ENCODE results near the gene ARMH4.

ARMH4 gene

DNA sequence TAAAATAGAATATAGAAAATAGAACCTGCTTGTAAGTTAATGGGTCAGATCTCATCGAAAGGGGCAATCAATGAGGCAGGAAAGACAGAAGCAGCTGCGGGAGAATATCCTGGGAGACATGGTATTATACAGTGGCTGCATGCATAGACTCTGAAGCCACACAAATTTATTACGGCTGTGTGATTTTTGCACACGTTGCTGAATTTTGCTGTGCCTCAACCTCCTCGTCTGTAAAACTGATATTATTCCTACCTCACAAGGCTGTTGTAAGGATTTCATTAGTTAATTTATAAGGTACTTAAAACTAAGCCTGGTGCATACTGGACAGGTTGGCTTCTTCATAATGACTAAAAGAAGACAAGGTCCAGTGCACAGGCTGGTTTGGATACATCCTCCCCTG is 52.3 kb downstream of the ARMH4 start:
- ChIA-PET POLR2A (no interaction called here), CTCF (no interaction called here)
- no peak overlapping the region for H3K4me3 ChIP-seq (ENCODE audit: low read depth, low read length)
- TF ChIP-seq, protein P1, sequence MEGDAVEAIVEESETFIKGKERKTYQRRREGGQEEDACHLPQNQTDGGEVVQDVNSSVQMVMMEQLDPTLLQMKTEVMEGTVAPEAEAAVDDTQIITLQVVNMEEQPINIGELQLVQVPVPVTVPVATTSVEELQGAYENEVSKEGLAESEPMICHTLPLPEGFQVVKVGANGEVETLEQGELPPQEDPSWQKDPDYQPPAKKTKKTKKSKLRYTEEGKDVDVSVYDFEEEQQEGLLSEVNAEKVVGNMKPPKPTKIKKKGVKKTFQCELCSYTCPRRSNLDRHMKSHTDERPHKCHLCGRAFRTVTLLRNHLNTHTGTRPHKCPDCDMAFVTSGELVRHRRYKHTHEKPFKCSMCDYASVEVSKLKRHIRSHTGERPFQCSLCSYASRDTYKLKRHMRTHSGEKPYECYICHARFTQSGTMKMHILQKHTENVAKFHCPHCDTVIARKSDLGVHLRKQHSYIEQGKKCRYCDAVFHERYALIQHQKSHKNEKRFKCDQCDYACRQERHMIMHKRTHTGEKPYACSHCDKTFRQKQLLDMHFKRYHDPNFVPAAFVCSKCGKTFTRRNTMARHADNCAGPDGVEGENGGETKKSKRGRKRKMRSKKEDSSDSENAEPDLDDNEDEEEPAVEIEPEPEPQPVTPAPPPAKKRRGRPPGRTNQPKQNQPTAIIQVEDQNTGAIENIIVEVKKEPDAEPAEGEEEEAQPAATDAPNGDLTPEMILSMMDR (IDR thresholded peaks at IDR 0.05; ENCODE audit: insufficient read depth, low read length, missing control alignments), result no peak
- no peak for DNase-seq (ENCODE audit: low read depth, low spot score)

DNA sequence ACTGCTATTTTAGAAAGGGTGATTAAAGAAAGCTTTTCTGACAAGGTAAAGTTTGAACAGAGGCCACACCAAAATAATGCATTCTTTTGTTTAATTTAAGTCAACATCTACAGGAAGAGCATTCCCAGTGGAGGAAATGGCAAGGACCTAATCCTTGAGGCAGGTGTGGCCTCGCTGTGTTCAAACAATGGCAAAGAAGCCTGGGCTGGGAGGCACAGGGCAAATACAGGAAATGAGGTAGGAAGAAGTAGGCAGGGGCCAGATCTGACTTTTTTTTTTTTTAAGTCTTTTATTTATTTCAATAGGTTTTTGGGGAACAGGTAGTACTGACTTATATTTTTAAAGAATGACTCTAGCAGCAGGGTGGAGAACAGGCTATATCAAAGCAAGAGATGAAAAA is 53.5 kb downstream of the ARMH4 start:
- no peak overlapping the region for H3K4me3 ChIP-seq (ENCODE audit: low read depth, low read length)
- POLR2A ChIA-PET, result no interaction called here
- TF ChIP-seq, protein P1 (IDR thresholded peaks at IDR 0.05; ENCODE audit: insufficient read depth, low read length, missing control alignments), result no peak
- no peak for DNase-seq (ENCODE audit: low read depth, low spot score)
- CTCF ChIA-PET, result no interaction called here

DNA sequence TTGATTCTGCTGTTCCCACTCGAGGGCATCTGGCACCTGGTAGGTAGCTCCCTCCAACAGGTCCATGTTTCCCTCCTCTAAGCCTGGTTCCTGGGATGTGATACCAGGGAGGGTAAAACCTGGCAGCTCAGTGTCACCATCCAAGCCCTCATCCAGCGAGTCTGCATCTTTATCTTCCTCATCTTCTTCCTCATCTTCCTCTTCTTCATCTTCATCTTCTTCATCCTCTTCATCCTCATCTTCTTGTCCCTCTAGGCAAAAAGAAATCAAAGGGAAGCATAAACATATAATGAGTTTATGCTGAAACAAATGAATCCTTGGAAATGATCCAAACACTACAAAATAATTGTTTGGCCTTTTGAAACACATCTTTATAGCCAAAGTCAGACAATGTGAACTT is 55.3 kb downstream of the ARMH4 start:
- TF ChIP-seq, protein P1 (IDR thresholded peaks at IDR 0.05; ENCODE audit: insufficient read depth, low read length, missing control alignments), result no peak
- no peak overlapping the region for H3K4me3 ChIP-seq (ENCODE audit: low read depth, low read length)
- ChIA-PET CTCF (interaction anchor here (2.3 kb wide), 1 partner anchor 11 kb away, joined by 9 read pairs; no protein-coding TSS in a partner anchor), POLR2A (no interaction called here)
- DNase-seq (ENCODE audit: low read depth, low spot score), result no peak

DNA sequence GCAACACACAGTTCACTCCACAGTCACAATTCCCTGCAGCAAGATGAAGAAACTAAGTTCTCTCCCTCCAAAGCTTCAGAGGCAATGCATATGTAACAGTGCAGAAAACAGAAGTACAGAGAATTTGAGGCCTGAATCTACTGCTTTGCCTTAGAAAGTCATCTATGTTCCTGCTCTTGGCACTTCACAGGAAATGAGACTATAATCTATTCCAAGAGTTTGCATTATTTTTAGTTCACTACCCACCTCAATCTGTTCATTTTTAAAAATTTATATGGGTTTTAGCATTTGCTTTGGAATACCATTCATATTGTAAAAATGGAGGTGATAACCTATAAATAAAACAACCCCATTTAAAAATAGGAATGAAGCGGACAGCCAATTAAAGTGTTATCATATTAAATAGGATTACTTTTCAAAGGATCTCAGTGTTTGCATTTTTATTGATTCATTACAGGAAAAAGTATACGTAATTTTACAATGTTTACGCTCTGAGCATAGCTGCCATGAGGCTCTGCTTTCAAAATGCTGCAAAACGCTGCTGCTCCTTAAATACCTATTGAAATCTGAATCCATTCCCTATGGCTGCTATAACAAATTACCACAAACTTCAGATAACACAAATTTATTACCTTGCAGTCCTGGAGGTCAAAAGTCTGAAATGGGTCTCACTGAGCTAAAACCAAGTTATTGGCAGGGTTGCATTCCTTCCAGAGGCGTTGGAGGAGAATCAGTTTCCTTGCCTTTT is 60.0 kb downstream of the ARMH4 start:
- ChIA-PET POLR2A (no interaction called here), CTCF (no interaction called here)
- no peak for DNase-seq (ENCODE audit: low read depth, low spot score)
- no peak overlapping the region for H3K4me3 ChIP-seq (ENCODE audit: low read depth, low read length)
- TF ChIP-seq, protein P1 (IDR thresholded peaks at IDR 0.05; ENCODE audit: insufficient read depth, low read length, missing control alignments), result no peak

DNA sequence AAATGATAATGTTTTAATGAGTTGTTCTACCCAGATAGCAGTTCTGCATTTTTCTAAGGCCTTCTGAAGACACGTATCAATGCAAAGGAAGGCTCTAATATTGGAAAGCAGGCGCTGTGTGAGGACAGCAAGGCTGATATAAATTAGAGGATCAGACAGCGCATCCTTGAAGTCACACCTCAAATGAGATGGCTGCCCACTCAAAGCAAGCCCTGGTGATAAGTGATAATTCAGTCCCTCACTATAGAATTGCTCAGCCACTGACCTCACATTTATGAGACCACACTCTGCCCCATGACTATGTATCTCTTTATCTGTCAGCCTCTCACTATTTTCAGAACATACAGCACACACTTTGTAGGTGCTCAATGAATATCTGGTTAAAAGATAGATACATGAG is 62.4 kb downstream of the ARMH4 start:
- H3K4me3 ChIP-seq (ENCODE audit: low read depth, low read length), result no peak overlapping the region
- CTCF ChIA-PET, result interaction anchor here (1.5 kb wide), 1 partner anchor 18 kb away, joined by 6 read pairs; no protein-coding TSS in a partner anchor
- POLR2A ChIA-PET, result interaction anchor here (1.2 kb wide), 1 partner anchor 12 kb away, joined by 3 read pairs; no protein-coding TSS in a partner anchor

DNA sequence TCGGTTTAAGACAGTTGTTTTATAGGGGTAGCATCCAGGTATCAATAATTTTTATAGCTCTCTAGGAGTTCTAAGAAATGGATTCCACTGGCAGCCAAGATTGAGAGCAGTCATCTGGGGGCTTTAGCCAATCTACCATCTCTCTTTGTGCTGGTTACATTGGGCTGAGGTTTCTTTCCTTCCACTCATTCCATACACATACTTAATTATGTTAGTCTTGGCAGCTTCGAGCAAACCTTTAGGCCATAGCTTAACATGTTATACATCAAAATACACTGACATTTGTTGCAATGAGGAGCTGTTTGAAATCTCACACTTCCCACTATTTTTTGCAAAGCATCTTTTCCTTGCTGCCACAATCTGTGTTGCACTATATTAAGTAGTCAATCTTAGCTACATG is 63.1 kb downstream of the ARMH4 start:
- TF ChIP-seq, protein P1 (IDR thresholded peaks at IDR 0.05; ENCODE audit: insufficient read depth, low read length, missing control alignments), result no peak
- POLR2A ChIA-PET, result interaction anchor here (1.2 kb wide), 1 partner anchor 11 kb away, joined by 3 read pairs; no protein-coding TSS in a partner anchor
- CTCF ChIA-PET, result interaction anchor here (0.9 to 1.5 kb wide), 3 partner anchors 16 to 601 kb away, joined by 3 to 6 read pairs (median 3); no protein-coding TSS in a partner anchor
- no peak overlapping the region for H3K4me3 ChIP-seq (ENCODE audit: low read depth, low read length)
- no peak for DNase-seq (ENCODE audit: low read depth, low spot score)

More for the DNA sequence above, 62.4 kb downstream of the ARMH4 start:
- TF ChIP-seq, protein P1 (IDR thresholded peaks at IDR 0.05; ENCODE audit: insufficient read depth, low read length, missing control alignments), result no peak
- DNase-seq (ENCODE audit: low read depth, low spot score), result no peak
